NK-92 (cell line): ENCODE data around the gene OXSR1.
"Not testable (repeated sequence)": the region's sequence is repeated elsewhere in the genome, so short reads cannot be mapped to it uniquely, and the experiment has no call there.

Experiments
- DNase-seq: peaks from one replicate; lab custom pipeline; 2025; ENCODE audit not compliant: unreplicated experiment; lab: John Stamatoyannopoulos, UW

Gene OXSR1

DNA sequence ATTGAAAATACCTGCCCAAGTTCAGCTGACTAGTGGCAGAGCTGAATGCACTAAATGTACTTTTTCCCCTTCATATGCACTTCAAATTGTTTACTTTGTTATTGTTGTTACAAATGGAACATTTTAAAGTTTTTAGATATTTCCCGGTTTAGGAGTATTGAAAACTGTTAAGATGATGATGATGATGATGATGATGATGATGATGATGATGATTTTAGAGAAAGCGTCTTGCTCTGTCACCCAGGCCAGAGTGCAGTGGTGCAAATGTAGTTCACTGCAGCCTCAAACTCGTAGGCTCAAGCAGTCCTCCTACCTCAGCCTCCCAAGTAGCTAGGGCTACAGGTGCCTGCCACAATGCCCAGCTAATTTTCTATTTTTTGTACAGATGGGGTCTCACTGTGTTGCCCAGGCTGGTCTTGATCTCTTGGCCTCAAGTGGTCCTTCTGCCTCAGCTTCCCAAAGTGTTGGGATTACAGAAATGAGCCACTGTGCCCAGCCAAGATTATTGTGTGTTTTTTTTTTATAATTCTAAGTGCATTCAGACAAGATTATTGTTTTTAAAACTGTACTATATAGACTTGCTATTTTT, 54.4 kb downstream of the OXSR1 start:
- DNase-seq = no peak

DNA sequence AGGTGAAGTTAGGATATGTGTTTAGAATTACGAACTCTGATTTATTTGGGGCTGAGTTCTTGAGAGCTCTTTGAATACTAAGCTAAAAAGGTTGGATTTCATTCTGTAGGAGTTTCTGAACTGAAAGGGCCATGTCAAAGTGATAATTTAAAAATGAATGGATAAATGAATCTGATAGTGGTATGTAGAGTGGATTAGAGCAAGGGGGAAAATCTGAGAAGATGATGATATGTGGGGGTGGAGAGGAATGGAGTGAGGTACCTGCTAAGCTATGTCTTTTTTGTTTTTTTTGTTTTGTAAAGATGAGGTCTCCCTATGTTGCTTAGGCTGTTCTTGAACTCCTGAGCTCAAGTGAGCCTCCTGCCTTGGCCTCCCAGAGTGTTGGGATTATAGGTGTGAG, 55.7 kb downstream of the OXSR1 start:
- DNase-seq = no peak

DNA sequence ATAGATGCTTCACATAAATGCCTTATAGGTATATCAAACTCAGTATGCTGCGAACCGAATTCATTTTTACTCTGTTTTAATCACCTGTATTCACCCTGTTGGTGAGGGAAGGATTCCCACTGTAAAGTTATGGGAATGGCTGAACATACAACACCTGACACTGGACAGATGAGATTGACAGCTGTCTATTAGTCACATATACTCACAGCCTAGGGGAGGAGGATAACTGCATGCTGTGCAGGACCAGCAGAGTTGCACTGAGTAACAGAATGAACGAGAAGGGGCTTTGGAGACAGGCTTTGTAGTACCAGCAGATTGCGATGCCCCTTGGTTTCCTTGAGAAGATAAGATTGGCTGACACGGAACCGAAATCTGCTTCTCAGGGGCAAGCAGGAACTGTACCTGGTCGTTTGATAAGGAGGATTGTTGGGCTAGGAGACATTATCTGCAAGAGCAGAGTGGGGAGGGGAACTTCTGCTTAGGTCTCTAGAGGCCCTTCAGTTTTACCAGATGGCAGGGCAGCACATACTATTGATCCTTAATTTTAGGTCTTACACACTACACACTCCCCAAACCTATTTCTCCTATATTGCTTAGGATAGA, 56.8 kb downstream of the OXSR1 start:
- no peak for DNase-seq

DNA sequence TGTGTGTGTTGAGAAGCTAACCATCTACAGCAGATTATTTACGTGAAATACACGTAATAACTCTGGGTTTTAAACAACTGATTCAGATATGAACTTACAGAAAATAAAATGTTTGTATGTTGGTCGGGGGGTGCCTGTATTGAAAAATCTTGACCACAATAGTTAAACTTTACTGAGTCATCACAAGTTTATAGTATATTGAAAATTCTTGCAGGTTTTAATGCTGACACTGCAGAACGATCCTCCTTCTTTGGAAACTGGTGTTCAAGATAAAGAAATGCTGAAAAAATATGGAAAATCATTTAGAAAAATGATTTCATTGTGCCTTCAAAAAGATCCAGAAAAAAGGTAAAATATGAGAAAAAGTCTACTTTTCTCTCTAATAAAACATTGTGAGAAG, 59.0 kb downstream of the OXSR1 start:
- DNase-seq = no peak

DNA sequence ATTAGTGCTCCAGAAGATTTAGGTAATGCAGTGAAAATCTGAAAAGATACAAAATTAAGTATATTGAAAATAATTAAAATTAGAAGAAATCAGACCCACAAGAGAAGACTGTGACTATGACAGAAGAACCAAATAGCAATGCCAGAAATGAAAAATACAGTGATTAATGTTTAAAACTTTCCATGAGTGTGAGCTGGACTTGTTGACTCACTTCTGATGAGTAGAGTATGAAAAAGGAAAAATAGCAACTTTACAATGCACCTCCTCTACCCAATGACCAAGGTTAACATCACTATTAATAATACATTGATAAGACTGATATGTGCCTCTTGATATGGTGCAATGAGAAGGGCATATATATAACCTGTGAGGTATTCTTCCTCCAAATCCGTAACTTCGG, 60.9 kb downstream of the OXSR1 start:
- no peak for DNase-seq

DNA sequence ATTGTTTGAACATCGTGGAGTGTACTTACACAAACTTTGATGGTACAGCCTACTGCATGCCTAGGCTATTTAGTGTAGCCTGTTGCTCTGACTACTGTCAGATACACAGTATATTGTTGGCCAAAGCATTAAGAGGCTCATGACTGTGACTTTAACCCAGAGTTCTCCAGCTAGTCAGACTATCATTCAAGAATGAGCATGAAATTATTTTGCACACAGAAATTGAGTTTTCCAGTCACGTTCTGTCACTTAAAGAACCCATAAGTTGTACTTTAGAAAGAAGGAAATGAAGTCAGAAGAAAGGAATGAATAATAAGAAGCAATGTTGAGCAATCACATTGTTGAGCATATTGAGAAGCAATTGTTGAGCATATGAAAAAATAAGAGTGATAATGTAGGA, 62.7 kb downstream of the OXSR1 start:
- no peak for DNase-seq

DNA sequence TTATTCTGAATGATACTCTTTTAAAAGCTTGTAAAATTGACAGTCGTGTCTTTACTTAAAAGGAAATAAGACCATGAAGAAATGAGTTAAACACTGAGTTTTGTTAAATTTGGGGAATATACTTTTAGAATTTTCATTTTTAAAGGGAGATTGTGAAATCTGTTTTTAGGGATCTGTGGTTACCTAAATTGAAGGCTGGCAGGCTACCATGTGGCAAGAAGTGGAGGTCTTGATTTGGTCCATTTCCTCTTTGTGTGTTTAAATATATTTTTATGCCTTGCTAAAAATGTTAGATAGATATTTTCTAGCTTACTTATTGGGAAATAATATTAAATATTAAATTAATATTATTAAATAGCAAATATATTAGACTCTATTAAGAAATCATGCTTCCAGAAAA, 63.7 kb downstream of the OXSR1 start:
- no peak for DNase-seq

DNA sequence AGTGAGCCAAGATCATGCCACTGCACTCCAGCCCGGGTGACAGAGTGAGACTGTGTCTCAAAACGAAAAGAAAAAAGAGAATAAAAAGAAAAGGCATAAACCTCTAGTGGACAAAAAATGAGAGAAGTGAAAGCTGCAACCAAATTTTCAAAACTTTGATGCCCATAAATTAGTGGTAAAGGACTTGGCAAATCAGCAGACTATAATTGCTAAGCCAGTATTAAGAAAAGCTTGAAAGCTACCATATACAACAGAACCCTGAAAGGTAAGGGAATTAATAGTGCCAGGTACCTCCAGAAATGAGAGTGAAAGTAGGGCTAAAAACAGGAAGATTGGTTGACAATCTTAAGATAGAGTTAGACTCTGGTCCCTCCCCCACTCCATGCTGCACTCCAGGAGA, 67.4 kb downstream of the OXSR1 start:
- DNase-seq = no peak

DNA sequence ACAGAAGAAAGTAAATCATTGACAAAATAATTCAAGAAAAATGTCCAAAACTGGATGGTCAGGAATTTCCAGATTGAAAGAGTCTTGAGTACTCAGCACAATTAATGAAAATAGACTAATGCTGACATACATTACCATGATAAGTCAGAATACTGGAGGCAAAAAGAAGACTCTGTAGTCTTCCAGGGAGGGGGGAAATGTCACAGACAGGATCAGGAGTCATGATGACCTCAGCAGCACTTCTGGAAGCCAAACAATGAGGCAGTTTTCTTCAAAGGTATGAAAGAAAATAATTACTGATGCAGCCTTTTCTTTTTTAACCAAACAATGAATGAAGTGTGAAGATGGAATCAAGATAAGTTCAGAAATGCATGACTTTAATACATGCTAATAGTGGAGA, 70.1 kb downstream of the OXSR1 start:
- DNase-seq = no peak

DNA sequence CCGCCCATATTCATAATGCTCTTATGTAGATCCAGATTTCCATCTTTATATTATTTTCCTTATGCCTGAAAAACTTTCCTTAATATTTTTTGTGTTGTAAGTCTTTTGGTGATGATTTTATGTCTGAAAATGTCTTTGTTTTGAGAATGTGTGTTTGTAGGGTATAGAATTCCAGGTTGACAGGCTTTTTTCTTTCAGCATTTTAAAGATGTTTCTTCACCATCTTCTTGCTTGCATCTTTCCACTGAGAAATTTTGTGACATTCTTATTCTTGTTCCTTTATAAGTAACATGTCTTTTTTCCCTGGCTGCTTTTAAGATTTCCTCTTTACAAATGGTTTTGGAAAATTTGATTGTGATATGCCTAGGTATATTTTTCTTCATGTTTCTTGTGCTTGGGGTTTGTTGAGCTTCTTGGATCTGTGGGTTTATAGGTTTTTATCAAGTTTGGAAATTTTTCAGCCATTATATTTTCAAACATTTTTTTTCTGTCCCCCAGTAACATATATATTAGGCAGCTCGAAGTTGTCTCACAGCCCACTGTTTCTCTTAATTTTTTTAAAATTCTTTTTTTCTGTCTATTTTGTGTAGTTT, 73.2 kb downstream of the OXSR1 start:
- DNase-seq = no peak

DNA sequence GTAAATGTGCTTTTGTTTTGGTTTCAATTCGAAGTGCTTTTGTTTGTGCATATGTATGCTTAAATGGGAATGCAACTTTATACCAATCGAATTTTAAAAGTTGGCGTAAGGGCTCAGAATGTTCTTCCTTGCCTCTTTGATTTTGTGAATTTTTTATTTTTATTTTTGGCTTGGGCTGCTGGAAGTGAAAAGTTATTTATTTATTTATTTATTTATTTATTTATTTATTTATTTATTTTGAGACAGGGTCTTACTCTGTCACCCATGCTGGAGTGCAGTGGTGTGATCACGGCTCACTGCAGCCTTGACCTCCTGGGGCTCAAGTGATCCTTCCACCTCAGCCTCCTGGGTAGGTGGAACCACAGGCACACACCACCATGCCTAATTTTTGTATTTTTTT, 77.5 kb downstream of the OXSR1 start:
- DNase-seq = not testable (repeated sequence)

DNA sequence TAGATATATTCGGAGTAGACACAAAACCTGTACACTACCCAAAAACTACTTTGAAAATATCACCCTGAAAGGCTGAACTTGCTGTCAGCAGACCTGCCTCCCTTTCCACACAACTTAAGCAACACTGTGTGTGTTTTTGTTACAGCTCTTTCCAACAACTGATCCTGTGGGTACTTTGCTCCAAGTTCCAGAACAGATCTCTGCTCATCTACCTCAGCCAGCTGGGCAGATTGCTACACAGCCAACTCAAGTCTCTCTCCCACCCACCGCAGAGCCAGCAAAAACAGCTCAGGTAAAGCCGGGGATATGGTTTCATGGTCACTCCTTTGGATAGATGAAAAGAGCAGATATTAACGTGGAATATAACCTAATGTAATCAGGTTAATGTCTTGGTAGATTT, 80.6 kb downstream of the OXSR1 start:
- no peak for DNase-seq

DNA sequence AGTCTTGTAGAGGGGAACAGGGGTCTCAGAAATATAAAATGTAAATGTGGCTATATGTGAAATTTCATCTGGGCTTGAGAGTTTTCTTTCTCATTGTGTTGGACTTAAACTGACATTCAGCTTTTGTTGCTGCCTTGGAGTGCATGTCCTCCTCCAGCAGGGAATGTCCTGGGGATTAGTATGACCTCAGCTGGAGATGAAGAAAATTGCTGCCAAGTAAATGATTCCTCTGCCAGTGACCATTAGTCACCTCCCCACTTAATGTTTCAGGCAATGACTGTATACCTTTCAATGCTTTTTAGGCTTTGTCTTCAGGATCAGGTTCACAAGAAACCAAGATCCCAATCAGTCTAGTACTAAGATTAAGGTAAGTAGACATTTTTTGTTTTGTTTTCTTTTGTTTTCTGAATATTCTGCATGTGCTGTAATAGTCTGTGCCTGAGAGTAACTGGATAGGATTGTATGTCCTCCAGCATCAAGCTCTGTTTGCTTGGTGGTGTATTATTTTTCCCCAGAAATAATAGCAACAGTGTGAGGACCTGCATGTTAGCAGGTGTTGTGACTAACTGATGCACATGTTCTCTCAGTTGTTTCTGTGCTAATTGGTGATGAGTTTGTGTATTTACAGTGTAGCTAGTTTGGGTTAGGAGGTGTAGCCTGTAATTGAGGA, 82.2 kb downstream of the OXSR1 start:
- DNase-seq = no peak

DNA sequence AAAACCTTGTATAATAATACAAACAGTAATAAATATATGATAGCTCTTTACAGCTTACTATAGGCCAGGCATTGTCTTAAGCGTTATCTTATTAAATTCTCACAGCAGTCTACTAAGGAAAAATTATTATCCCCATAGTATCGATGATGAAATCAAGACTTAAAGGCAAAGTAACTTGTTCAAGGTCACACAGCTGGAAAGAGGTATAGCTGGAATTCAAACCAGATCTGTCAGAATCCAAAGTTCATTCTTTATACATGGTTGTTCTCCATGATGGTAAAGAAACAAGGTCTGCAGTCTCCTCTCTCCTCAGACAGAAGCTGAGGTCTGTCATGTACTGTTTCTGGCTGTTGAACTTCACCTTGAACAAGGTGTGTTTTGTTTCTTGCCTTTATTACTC, 84.9 kb downstream of the OXSR1 start:
- DNase-seq = no peak

DNA sequence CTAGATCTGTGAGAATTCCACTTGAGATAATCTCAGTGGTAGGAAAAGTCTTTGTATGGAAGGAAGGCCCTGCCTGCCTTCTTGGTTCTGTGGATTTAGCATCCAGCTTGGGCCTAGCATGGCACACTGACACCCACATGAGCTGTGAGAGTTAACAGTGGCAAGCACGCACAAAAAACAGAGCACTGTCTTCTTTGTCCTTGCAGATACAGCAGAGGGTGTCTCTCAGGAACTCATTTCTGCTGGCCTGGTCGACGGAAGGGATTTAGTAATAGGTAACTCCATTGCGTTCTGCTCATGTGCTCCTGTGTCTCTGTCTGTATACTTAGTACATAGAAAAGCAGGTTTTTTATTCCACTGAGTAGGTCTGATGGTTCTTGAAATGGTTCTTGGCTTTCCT, 85.9 kb downstream of the OXSR1 start:
- no peak for DNase-seq

DNA sequence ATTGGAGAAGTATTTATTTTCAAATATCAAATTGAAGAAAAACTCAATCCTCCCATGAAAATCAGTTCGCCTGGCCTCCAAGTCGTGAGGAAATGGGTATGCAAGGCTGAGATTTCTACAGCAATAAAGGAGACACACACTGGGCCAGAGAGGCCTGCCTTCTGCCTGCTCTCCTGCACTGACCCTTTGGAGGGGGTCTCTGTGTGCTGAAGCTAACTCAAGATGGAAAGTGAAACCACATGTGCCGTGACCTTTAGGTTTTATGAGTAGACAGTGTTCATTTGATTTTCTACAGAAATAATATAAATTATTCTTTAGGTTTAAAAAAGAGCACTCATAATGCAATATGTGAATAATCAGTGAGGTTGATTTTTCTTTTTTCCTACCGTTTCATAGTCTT, 88.4 kb downstream of the OXSR1 start:
- no peak for DNase-seq

DNA sequence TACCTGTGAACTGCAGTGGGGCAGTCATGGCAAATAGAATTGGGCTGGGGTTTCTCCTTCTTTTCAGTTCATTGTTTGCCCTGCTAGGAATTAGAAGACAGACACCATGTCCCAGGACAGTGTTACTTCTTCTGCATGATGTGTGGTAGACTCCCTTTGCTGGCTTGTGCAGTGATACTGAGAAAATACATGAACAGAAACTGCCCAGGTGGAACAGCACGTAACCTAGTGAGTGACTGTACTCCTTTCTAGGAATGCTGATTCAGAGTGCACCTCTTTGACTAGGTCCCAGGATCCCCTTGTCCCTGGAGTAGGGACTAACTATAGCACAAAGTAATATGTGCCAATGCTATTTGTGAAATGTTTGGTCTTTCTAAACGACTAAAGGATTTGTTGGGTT, 89.5 kb downstream of the OXSR1 start:
- DNase-seq = no peak

DNA sequence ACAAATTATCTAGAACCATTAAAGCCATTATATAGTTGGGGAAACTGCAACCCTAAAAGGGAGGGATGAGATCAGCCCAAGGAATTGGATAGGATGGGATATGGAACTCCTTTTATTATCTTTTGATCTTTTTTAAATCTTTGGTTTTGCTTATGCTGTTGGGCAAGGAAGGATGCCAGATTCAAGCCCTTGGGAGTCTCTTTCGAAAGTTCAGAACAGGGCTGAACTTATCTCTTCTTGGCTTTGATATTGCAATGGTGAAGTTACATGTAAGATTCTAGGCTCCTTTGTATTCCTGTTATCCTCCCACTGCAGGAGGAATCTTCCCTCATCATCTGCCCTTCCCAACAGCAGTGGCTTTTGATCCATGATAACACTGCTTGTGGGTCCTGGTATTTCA, 90.3 kb downstream of the OXSR1 start:
- DNase-seq = no peak

DNA sequence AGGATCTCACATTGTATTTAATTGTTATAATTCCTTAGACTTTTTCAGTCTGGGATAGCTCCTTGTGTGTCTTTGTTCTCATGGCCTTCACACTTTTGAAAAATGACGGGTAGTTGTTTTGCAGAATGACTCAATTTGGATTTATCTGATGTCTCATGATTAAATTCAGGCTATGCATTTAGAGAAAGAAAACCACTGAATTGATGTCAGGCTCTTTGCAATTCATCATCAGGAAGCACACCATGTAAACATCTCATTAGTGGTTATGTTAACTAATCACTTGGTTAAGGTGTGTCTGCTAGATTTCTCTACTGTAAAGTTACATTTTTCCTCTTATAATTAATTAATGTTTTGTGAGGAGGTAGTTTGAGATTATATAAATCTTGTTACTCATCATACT, 92.2 kb downstream of the OXSR1 start:
- no peak for DNase-seq

DNA sequence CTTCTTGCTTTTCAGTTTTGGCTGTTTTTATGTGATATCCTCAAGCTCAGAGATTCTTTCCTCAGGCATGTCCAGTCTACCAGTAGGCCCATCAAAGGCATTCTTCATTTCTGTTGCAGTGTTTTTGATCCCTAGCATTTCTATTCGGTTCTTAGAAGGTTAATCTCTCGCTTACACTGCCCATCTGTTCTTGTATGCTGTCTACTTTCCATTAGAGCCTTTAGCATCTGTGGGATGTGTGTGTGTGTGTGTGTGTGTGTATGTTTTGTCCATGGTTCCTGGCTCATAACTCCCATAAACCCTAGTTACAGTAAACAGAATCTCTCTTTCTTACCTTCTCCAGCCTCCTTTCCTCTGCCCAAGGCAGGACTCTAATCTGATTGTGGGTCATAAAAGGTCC, 95.1 kb downstream of the OXSR1 start:
- no peak for DNase-seq

DNA sequence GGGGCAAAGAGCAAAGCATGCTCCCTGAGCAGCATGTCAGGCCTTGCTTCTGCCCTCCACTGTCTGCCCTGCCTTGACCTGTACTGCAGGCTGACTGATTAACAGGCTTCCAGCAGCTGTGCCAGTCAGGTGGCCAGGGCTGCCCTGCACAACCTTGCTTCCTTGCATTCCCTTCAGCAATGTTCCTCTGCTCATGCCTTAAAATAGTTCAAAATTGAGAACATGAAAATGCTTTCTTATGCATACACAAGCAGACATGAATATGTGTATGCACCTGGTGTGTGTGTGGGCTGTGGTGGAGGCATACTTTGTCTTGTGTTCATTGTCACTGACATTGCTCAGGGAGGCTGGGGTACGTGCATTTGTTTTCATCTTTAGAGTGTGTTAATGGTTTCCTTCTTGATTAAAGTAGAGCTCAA, 99.0 kb downstream of the OXSR1 start:
- no peak for DNase-seq

DNA sequence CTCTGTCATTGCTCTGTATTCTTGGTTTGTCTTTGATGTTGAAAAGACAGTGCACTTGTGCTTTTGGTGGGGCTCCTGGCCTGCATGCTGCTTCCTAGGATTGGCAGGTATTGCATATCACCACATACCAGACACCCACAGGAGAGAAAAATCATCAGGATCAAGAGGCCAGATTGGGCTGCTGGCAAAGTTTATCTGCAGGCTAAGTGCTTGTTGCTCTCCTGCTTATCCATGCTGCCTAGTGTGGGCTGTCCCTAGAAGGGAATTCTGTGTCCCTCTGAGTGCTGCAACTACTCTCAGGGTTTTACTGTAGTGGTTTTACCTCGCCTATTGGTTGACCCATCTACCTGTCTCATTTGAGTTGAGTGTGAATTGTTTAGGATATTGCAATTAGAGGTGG, 99.4 kb downstream of the OXSR1 start:
- DNase-seq = no peak
